Right ventricle myocardium superior (tissue), 1 donor: Measurements from ENCODE around the gene SPART. TPM values are rescaled to one million over a fixed set of nuclear protein-coding genes. Genes with fewer than 3 reads are reported as not detected.
A peak's percentile ranks its signal among the peaks of the same experiment; 100 is the strongest.
"Not testable (repeated sequence)": the region's sequence is repeated elsewhere in the genome, so short reads cannot be mapped to it uniquely, and the experiment has no call there.

ENCODE experiments used
- ATAC-seq: fragments of 200-7000 bp; cut with Tn5 transposase; one replicate; pipeline ENCODE4 v1.9.1; 2020; ENCODE audit warnings: mild to moderate bottlenecking; ENCODE audit not compliant: poor library complexity
- DNase-seq: peaks from one replicate; pipeline ENCODE4 v3.0.0-alpha.2; 2020
- intact Hi-C: fragments of 100-400 bp; cut with DNase I; formaldehyde crosslinking; loops from one replicate; pipeline ENCODE4 v1.11.2; 2022
- total RNA-seq: library from RNA; stranded (reverse); fragmentation: NEBNext Ultra II Directional; extraction: Animal tissue kit (Norgen Biotek cat#: 25700); gene quantifications from one replicate; pipeline ENCODE4 v1.2.1, GENCODE V29; 2021
- donor health status: DM: no; HTN: yes; CAD: no; lungs with severe emphysema.

Gene SPART
- total RNA-seq, 1 donor from 2014 or later = 35.2 TPM

DNA sequence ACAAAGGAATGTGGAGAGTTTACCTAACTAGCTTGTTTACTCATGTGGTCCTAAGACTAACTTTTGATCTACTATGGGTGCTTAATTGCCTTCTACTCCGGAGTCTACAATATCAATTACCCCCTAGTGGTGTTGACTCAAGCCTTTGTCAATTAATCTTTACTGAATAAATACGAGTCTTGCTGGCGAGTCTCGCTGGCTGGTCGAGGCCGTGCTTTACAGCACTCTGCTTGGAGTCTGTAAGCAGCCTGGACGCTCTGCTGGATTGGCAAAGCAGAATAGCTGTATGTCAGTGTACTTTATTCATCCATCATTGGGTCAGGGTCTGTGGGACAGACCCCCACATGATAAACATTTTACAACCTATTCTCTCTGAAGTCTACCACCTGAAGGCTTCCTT, 9.9 kb upstream of the SPART start:
- no peak for ATAC-seq
- no peak for DNase-seq

DNA sequence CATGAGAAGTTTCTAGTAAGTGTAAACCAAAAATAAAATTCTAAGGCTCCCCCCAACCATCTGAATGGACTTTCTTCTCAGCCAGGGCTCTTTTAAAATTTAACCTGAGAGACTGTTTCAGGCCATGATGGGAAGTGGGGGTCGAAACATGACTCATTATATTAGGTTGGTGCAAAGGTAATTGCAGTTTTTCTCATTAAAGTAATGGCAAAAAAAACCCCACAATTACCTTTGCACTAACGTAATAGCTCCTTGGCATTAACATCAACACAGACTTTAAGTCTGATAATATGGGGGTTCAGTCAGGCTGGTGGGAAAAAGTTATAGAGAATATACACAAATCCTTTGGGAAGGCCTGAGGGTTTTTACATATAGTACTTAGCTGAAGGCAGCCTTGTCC, 9.4 kb upstream of the SPART start:
- intact Hi-C loops = no loop called here
- DNase-seq = no peak
- no peak for ATAC-seq

More for the DNA sequence above, 9.9 kb upstream of the SPART start:
- intact Hi-C loops = no loop called here

DNA sequence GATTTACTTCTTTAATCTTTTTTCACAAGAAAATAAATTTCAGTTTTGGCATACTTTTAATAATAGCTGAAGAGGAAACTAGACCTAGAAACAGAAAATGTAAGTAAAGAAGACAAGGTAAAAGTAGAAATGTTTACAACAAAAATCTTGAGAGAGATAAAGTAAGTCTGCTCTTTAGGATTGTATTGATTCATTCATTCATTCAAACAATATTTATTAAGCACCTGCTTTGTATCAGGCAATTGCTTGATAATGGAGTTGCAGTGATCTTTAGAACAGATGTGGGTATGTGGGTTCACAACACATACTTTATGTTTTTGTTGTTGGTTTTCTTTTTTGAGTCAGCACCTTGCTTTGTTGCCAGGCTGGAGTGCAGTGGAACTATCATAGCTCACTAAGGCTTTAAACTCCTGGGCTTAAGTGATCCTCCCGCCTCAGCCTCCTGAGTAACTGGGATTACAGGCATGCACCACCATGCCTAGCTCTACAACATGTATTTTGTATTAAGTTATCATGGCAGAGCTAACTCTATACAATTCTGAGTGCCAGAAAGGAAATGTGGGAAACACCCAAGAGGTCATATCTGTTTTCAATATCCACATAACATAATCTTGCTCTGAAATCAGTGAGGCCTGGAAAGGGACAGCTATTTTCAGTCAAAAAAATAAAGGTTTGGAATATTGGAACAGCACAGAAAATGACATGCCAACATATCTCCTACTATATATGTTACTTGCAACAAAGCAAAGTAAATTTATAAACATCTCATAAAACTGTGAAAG, 8.8 kb upstream of the SPART start:
- ATAC-seq (no peak), DNase-seq (no peak)
- intact Hi-C loops = no loop called here

DNA sequence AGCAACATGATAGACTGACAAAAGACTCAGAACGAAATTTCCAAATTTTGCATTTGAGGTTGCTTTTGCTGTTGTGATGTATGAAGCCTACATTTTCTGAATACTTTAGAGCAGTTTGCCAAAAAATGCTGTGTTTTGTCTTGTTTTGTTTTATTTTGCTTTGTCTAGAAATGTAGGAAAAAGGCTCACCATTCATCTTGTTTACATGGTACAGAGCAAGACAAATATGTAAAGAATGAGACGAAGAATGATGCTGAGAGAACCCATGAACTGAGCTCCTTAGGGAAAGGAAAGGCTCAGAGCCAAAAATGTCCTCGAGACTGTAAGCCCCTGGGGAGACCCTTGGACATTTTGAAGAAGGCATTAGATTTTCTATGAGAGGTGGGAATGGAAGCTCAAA, 6.8 kb upstream of the SPART start:
- intact Hi-C loops = no loop called here
- no peak for ATAC-seq
- no peak for DNase-seq

DNA sequence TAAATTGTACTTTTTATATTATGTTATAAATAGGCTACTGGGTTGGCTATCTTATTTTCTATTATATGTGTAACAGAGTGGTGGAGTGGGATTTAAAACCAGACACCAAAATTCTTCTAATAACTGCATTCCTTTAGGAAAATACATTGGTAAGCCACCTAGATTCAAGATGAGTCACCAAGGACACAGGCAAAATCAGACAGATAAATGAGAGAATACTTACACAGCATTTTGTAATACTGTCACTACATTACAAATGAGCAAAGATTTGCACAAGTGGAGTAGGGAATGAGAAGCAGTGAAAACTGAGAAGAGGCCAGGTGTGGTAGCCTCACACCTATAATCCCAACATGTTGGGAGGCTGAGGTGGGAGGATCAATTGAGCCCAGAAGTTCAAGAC, 6.2 kb upstream of the SPART start:
- ATAC-seq (no peak), DNase-seq (no peak)
- intact Hi-C loops = no loop called here

DNA sequence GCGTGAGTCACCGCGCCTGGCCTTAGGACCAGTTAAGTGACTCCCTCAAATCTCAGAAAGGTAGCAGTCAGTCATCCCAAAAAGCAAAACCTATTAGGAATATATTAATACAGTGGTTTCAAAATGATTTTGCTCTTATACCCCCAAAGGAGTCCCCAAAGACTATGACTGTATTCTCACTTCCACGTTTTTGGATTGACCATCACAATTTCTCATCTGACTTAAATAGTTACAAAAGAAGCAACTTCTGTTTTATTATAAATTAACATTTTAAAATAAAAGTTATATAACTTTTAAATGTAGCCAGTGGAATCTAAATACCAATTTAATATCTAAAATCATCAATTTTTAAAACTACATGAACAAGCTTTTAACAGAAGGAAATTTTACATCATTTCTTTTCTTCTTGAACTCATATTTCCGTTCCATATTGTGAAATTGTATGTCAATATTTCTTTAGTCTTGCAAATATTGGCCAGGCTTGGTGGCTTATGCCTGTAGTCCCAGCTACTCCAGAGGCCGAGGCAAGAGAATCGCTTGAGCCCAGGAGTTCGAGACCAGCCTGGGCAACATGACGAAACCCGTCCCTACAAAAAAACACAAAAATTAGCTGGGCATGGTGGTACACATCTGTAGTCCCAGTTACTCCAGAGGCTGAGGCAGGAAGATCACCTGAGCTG, 1.5 kb upstream of the SPART start:
- no peak for ATAC-seq
- intact Hi-C loops = no loop called here
- DNase-seq = no peak

DNA sequence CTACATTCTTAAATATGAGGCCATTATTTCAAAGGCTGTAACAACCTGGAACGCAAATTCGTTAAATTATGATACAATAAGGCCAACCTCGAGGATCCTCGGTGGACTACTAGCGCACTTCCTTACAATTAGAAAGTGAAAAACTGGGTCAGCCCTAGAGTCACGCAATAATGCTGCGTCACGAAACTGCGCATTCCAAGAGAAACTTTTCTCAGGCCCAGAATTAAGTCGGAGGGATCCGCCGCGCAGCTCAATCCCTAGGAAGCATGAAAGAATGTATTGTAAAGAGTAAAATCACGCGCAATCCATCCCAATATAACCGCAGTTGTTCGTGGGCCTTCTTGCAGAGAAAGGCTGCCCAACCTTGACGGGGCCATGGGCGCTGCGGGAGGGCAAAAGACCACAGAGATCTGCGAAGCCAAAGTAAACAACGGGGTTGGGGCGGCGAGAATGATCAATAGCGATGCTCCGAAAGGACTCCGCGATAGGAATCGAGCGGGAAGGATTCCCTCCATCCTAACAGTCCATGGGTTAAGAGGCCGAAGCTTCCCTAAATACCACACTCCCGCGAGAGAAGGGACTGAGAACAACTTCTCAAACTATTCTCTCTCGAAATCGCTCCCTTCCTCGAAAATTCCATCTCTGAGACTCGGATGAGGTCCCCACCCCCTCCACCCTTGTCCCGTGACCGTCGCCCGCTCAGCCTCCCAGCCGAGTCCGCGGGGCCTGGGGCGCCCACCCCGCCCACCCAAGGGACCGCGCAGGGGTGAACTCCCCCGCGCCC, 564 bp downstream of the SPART start:
- ATAC-seq = peak; percentile 60
- DNase-seq = peak; percentile 75
- intact Hi-C loops = no loop called here

DNA sequence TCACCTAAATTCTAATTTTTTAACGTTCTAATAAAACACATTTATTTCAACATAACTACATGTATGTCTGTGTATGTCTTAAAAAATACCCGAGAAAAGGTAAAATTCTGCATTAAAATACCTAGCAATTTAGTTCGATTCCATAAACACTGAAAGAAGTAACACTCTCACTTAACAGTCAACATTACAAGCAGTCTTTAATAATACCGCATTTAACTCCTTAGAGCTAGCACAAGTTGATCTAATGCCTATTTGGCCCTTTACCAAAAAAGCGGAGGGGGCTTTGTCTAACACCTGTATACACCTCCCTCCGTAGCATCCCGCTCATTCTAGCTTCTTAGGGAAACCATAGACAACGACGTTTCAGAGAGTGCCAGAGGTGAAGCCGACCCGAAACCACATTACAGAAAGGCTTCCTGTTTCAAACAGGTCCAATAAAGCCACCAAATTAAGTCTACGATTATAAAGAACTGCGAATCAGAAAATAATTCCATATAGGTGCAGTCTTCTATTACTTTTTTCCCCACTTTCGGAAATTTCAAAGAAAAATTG, 1.2 kb downstream of the SPART start:
- DNase-seq = no peak

DNA sequence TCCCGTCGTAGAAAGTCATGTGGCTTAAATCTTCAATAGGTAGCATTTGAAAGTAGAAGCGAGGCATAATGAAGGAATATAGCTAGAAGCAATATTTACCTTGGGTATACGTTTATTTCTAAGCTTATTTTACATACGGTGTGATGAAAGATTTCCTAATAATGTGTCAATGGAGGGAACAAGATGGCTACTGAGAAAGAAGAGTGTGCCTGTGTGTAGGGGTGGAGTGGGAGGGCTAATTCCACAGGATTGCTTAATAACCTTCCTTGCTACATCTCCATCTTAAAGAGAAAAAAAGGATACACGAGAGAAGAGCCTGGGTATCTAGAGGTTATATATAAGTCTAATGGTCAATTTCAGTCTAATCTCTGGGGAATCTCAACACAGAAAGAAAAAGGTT, 2.0 kb downstream of the SPART start:
- intact Hi-C loops = no loop called here

More for the DNA sequence above, 1.2 kb downstream of the SPART start:
- ATAC-seq = no peak
- intact Hi-C loops = no loop called here

DNA sequence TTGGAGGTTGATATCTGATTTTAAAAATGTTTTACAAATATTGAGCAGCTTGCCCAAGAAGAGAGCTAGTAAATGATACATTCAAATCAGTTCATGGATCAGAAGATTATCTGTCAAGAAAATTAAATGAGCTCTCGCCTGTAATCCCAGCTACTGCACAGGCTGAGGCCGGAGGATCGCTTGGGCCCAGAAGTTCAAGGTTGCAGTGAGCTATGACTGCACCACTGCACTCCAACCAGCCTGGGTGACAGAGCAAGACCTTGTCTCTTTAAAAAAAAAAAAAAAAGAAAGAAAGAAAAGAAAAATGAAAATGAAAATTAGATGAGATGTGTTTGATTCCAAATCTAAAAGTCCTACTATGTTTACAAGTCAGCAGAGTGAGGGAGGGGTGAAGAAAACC, 2.4 kb downstream of the SPART start:
- intact Hi-C loops = no loop called here
- DNase-seq (no peak), ATAC-seq (no peak)

More for the DNA sequence above, 2.0 kb downstream of the SPART start:
- no peak for DNase-seq
- ATAC-seq = no peak

DNA sequence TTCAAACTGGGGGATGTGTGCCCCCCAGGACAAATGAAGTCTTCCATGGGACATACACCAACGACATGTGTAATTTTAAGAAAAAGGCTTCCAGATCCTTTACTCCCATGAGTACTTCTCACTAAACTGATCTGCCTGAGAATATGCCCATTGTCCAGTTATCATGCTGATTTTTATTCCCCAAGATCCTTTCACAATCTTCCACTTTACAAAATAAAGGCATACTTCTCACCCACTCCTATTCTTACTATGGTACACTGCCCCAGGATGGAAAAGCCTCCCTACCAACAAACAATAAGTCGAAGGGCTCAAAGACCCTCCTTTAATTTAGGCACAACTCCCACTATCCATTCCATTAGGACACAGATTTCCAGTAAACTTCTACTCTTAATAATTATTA, 3.5 kb downstream of the SPART start:
- ATAC-seq = no peak
- DNase-seq = no peak
- intact Hi-C loops = no loop called here

DNA sequence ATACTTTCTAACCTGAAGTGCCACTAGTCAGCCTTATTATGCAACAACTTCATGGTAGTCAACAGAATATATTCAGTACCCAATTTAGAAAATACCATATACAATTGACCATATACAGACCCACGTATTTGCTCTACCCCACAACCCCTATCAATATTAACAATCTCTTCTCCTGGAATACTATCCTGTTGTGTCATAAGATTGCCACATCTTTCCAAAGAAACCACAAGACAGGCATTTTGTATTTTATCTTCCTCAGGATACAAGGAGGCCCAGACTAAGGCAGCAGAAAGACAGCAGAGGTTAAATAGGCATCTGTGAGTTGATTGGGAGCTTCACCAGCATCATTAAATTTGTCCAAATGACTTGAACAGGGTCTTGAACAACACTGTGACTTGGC, 4.5 kb downstream of the SPART start:
- intact Hi-C loops = no loop called here
- DNase-seq (no peak), ATAC-seq (no peak)

DNA sequence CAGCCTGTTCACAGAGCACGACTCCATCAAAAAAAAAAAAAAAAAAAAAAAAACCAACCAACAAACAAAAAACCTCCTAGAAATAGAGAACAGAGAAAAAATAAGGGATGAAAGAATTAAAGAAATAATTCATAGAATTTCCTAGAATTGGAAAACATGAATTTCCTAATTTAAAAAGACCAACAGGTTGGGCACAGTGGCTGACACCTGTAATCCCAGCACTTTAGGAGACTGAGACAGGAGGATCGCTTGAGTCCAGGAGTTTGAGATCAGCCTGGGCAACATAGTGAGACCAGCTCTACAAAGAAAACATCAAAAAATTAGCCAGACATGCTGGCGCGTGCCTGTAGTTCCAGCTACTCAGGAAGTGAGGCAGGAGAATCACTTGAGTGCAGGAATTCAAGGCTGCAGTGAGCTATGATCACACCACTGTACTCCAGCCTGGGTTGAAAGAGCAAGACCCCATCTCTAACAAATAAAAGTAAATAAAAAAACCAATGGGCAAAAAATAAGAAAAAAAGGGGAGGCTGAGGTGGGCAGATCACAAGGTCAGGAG, 6.5 kb downstream of the SPART start:
- ATAC-seq (no peak), DNase-seq (no peak)
- intact Hi-C loops = no loop called here

DNA sequence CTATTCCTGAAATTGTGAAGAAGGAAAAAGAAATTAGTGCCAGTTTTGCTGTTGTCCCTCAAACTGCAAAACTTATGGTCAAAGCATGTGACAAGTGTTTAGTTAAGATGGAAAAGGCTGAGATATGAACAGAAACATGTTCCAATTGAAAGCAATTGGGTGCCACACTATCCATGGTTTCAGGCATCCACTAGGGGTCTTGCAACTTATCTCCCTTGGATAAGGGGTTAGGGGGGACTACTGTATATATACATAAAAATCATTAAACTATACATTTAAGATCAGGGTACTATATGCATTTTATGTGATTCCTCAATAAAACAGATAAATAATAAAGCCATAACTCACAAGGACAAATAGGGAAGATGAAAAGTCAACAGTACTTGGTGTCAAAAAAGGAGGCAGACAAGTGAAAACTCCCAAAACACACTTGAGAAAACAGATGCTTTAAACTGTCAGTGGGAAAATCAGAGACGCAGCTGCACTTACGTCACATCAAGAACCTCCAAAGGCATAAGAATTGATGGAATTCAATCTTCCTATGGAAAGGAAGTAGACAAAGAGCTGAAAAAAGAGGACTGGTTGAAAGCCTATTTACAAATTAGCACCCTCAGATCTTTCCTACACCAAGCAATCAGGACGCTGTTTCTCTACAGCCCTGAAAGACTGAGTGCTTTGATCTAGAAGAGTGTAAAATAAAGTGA, 8.1 kb downstream of the SPART start:
- no peak for ATAC-seq
- intact Hi-C loops = no loop called here
- DNase-seq = no peak

DNA sequence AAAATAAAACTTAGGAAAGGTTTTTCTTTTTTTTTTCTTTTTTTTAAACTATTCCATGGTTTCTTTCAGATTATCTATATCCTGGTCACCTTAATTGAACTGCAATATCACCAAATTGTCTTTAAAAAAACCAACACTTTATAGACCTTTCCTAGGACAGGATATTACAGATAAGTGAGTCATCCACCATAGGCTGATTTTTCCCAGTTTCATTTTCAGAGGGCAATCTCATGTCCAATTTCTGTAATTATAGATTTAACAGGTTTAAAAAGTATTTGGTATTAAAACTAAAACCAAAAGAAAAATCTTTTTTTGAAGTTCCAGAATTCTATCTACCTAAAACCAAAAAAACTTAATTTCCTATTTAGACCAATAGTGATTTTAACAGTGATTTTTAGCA, 13.2 kb downstream of the SPART start:
- intact Hi-C loops = no loop called here
- no peak for DNase-seq

DNA sequence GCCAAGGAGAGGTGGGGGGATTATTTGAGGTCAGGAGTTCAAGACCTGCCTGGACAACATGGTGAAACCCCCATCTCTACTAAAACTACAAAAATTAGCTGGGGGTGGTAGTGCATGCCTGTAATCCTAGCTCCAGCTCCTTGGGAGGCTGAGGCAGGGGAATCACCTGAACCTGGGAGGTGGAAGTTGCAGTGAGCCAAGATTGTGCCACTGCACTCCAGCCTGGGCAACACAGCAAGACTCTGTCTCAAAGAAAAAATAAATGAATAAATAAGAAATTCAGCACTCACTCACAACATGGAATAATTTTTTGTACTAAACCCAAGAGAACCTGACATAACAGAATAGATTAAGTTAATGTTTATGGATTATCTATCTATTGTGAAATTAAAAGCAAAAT, 13.9 kb downstream of the SPART start:
- DNase-seq, ATAC-seq, intact Hi-C loops: not testable (repeated sequence)

More for the DNA sequence above, 13.2 kb downstream of the SPART start:
- no peak for ATAC-seq

DNA sequence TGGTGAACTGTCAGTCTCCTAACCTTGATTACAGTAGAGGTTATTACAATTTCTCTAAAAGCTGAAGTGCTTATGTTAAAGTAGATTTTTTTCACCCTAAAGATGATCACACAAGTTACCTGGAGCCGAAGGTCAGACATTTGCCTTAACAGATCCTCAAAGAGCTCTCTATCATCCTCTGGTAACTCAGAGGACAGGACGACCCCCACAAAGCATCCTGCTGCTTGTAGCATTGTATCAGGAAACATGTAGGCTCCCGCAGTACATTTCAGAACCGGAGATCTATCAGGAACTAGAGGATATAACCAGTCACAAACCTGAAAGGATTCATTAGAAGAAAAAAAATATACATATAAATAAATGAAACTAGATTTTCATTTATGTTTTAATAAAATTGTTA, 14.9 kb downstream of the SPART start:
- intact Hi-C loops = no loop called here
- no peak for ATAC-seq
- no peak for DNase-seq

DNA sequence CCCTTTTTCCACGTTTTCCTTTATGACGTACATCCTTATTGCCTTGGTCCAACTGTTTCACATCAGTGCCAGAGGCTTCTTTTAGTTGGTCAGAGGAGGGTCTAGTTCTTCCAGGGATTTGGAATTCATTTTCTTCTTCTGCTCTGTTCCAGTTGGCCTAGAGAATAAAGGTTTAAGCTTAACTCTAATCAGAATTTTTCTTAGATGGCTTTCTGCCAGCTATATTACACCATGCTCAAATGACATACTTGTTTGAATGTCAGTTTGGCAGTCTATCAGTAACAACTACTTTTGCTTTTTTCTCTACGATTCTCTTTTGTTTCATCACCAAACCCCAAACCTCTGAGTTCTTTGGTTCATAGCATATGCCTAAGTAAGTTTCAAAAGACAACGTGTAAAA, 16.8 kb downstream of the SPART start:
- DNase-seq (no peak), ATAC-seq (peak; percentile 22)
- intact Hi-C loops = no loop called here

DNA sequence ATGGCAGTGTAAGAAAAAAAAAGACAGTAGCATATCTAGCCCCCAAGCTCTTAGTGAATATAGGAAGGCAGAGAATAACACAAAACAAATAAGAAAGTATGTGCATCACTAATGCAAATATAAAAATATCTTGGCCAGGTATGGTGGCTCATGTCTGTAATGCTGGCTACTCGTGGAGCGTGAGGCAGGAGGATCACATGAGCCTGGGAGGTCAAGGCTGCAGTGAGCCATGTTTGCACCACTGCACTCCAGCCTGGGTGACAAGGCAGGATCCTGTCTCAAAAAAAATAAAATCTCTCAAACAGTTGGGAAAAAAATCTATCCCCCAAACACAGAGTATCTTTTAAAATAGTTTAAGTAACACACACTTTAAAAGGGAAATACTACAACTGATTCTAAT, 17.4 kb downstream of the SPART start:
- no peak for DNase-seq
- no peak for ATAC-seq
- intact Hi-C loops = no loop called here
